HepG2 (cell line): ENCODE measurements around the gene ZNF747. TPM values are rescaled to one million over a fixed set of nuclear protein-coding genes. Genes with fewer than 3 reads are reported as not detected.

ENCODE experiments used
- AHR ChIP-seq: IDR thresholded peaks from 2 replicates; pipeline ENCODE4 v1.6.1; 2018; ENCODE audit warnings: missing genetic modification reagents, missing compliant biosample characterization
- CAMTA2 ChIP-seq: sonication (generic); formaldehyde crosslinking; IDR thresholded peaks from 2 replicates; pipeline ENCODE4 v1.4.0; 2020; ENCODE audit warnings: mild to moderate bottlenecking, missing genetic modification reagents, borderline replicate concordance
- ETV6 ChIP-seq: sonication (generic); formaldehyde crosslinking; conservative IDR thresholded peaks from 2 replicates; pipeline ENCODE4 v1.4.0; 2020; ENCODE audit warnings: missing genetic modification reagents
- FOSL1 ChIP-seq: sonication (generic); formaldehyde crosslinking; IDR thresholded peaks from 2 replicates; pipeline ENCODE4 v1.9.0; 2021; ENCODE audit warnings: missing genetic modification reagents, borderline replicate concordance
- HINFP ChIP-seq: sonication (generic); formaldehyde crosslinking; IDR thresholded peaks from 2 replicates; pipeline ENCODE4 v1.4.0; 2020; ENCODE audit warnings: low read depth, mild to moderate bottlenecking, missing genetic modification reagents
- HOXD1 ChIP-seq: sonication (generic); formaldehyde crosslinking; IDR thresholded peaks from 2 replicates; pipeline ENCODE4 v1.5.0; 2020; ENCODE audit warnings: missing genetic modification reagents
- MED8 ChIP-seq: sonication (generic); formaldehyde crosslinking; IDR thresholded peaks from 2 replicates; pipeline ENCODE4 v1.8.1; 2023; ENCODE audit warnings: mild to moderate bottlenecking, missing genetic modification reagents; ENCODE audit not compliant: insufficient replicate concordance
- NFE2L2 ChIP-seq: fragments of 150-350 bp; IDR thresholded peaks from 2 replicates; pipeline ENCODE4 v1.6.1; 2014; ENCODE audit warnings: low read length
- PLRG1 ChIP-seq: fragments of 450-650 bp; conservative IDR thresholded peaks from 2 replicates; pipeline ENCODE4 v1.6.1; 2016
- SMYD3 ChIP-seq: sonication (generic); formaldehyde crosslinking; IDR thresholded peaks from 2 replicates; pipeline ENCODE4 v1.8.1; 2023; ENCODE audit warnings: mild to moderate bottlenecking, missing genetic modification reagents
- ZBTB20 ChIP-seq: sonication (generic); formaldehyde crosslinking; IDR thresholded peaks from 2 replicates; pipeline ENCODE4 v1.8.1; 2023; ENCODE audit warnings: missing genetic modification reagents, low read depth, mild to moderate bottlenecking, borderline replicate concordance
- ZFP91 ChIP-seq: sonication (generic); formaldehyde crosslinking; IDR thresholded peaks from 2 replicates; pipeline ENCODE4 v1.9.0; 2022; ENCODE audit warnings: missing genetic modification reagents, mild to moderate bottlenecking, borderline replicate concordance
- ZNF563 ChIP-seq: sonication (generic); formaldehyde crosslinking; IDR thresholded peaks from 2 replicates; pipeline ENCODE4 v1.8.0; 2022; ENCODE audit warnings: mild to moderate bottlenecking, moderate library complexity, missing genetic modification reagents
- polyA plus RNA-seq, 8 experiments: library from polyadenylated mRNA; depleted of rRNA in 3 of 8; stranded (reverse) in 7 of 8; unstranded in 1 of 8; fragments of >200 nt; fragmentation: Illumina TruSeq in 4 of 8; extraction: Trizol in 4 of 8; gene quantifications; 2 replicates each; pipeline versions ENCODE4 v1.2.1 to v1.2.3, GENCODE V29; 2011 to 2016; ENCODE audit warnings: low read depth in 4 of 8, missing spikeins in 1 of 8, mixed read lengths in 1 of 8; ENCODE audit not compliant: insufficient read depth in 1 of 8
- total RNA-seq, 5 experiments: library from RNA; depleted of rRNA; stranded (reverse); fragments of >200 nt; fragmentation: Illumina TruSeq; extraction: Trizol; gene quantifications; 2 replicates each; pipeline ENCODE4 v1.2.3, GENCODE V29; 2016; ENCODE audit warnings: low read depth in 1 of 5
- TF ChIP-seq, protein P1 (sequence below): sonication (generic); formaldehyde crosslinking; IDR thresholded peaks from 2 replicates; pipeline ENCODE4 v1.8.0; 2022; ENCODE audit warnings: mild to moderate bottlenecking, missing genetic modification reagents
- TF ChIP-seq, protein P2 (sequence below), 2 experiments: sonication (generic) in 1 of 2; formaldehyde crosslinking in 1 of 2; IDR thresholded peaks; 2 replicates each; pipeline versions ENCODE4 v1.4.0 to v1.6.1; 2016 to 2020; ENCODE audit warnings: borderline replicate concordance in 1 of 2, low read depth in 1 of 2, mild to moderate bottlenecking in 1 of 2, missing genetic modification reagents in 1 of 2
- TF ChIP-seq, protein P3 (sequence below): sonication (generic); formaldehyde crosslinking; IDR thresholded peaks from 2 replicates; pipeline ENCODE4 v1.5.0; 2020; ENCODE audit warnings: mild to moderate bottlenecking, missing genetic modification reagents

ZNF747 gene
- total and polyA plus RNA-seq, 2 of the 13 experiments (the other 11 are each of a cell fraction or from before 2014, with no cell fraction given), result 7.2 to 10.2 TPM

- TF ChIP-seq ZFP91 (CRISPR knock-in tag), result 0 out of 2 replicates have a peak, but pooled peaks have one; percentile 14
- TF ChIP-seq HINFP (CRISPR knock-in tag), result no peak
- 0 out of 2 replicates have a peak, but pooled peaks have one; percentile 22 for TF ChIP-seq ZNF563 (CRISPR knock-in tag)
- TF ChIP-seq AHR (CRISPR knock-in tag), result no peak
- no peak for TF ChIP-seq NFE2L2
- TF ChIP-seq, protein P1, sequence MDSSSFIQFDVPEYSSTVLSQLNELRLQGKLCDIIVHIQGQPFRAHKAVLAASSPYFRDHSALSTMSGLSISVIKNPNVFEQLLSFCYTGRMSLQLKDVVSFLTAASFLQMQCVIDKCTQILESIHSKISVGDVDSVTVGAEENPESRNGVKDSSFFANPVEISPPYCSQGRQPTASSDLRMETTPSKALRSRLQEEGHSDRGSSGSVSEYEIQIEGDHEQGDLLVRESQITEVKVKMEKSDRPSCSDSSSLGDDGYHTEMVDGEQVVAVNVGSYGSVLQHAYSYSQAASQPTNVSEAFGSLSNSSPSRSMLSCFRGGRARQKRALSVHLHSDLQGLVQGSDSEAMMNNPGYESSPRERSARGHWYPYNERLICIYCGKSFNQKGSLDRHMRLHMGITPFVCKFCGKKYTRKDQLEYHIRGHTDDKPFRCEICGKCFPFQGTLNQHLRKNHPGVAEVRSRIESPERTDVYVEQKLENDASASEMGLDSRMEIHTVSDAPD (CRISPR knock-in tag), result no peak
- TF ChIP-seq, protein P2, sequence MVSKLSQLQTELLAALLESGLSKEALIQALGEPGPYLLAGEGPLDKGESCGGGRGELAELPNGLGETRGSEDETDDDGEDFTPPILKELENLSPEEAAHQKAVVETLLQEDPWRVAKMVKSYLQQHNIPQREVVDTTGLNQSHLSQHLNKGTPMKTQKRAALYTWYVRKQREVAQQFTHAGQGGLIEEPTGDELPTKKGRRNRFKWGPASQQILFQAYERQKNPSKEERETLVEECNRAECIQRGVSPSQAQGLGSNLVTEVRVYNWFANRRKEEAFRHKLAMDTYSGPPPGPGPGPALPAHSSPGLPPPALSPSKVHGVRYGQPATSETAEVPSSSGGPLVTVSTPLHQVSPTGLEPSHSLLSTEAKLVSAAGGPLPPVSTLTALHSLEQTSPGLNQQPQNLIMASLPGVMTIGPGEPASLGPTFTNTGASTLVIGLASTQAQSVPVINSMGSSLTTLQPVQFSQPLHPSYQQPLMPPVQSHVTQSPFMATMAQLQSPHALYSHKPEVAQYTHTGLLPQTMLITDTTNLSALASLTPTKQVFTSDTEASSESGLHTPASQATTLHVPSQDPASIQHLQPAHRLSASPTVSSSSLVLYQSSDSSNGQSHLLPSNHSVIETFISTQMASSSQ (IDR thresholded peaks at IDR 0.05; ENCODE audit: low read depth), result no peak
- TF ChIP-seq, protein P2 (CRISPR knock-in tag; IDR thresholded peaks at IDR 0.05; ENCODE audit: borderline replicate concordance), result no peak
- TF ChIP-seq, protein P3, sequence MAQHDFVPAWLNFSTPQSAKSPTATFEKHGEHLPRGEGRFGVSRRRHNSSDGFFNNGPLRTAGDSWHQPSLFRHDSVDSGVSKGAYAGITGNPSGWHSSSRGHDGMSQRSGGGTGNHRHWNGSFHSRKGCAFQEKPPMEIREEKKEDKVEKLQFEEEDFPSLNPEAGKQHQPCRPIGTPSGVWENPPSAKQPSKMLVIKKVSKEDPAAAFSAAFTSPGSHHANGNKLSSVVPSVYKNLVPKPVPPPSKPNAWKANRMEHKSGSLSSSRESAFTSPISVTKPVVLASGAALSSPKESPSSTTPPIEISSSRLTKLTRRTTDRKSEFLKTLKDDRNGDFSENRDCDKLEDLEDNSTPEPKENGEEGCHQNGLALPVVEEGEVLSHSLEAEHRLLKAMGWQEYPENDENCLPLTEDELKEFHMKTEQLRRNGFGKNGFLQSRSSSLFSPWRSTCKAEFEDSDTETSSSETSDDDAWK (CRISPR knock-in tag), result no peak
- no peak for TF ChIP-seq MED8 (CRISPR knock-in tag)
- 0 out of 2 replicates have a peak, but pooled peaks have one; percentile 22 for TF ChIP-seq ZBTB20
- 0 out of 2 replicates have a peak, but pooled peaks have one; percentile 57 for TF ChIP-seq SMYD3 (CRISPR knock-in tag)
- no peak for TF ChIP-seq FOSL1 (CRISPR knock-in tag)
- no peak for TF ChIP-seq ETV6 (CRISPR knock-in tag)
- no peak for TF ChIP-seq PLRG1
- no peak for TF ChIP-seq CAMTA2 (CRISPR knock-in tag)
- no peak for TF ChIP-seq HOXD1 (CRISPR knock-in tag)
These were observed 4.3 kb downstream of the ZNF747 start (continued) for GRCh38 chr16:30530163-30531037.
